Measurements from ENCODE around the gene NEDD4L. TPM values are rescaled to one million over a fixed set of nuclear protein-coding genes. Genes with fewer than 3 reads are reported as not detected.

Gene NEDD4L
- total and polyA plus RNA-seq, 7 donors = 14.8 to 28.0 (median 19.6) TPM

DNA sequence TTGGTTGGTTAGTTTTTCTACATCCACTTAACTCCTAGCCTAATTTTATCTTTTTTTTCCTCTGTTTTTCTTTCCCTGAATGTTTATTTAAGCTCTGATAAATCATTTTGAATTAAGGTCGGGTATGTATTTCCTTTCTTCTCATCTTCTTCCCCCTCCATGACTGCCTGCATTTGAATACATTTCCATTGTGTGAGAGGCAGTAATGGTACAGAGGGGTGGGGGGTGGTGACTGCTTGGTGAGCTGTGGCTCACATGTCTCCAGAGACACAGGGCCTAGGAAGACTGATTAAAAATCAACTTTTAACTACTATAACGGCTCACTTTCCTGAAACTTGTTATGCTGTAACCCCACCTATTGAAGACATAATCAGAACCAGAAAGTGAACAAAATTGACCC, 58.0 kb downstream of the NEDD4L start:
- no peaks in the 10 kb centered on the region for H3K9me3 ChIP-seq
- no peak for DNase-seq
- 54 to 66% (median 60%) methylated on average over 2 of the region's 2 CpGs for WGBS, 3 donors
- H3K4me3 ChIP-seq = no peak overlapping the region
- no peaks in the 10 kb centered on the region for H3K4me1 ChIP-seq
- intact Hi-C loops (cut with DNase I) = no loop called here
- TF ChIP-seq, protein P1, sequence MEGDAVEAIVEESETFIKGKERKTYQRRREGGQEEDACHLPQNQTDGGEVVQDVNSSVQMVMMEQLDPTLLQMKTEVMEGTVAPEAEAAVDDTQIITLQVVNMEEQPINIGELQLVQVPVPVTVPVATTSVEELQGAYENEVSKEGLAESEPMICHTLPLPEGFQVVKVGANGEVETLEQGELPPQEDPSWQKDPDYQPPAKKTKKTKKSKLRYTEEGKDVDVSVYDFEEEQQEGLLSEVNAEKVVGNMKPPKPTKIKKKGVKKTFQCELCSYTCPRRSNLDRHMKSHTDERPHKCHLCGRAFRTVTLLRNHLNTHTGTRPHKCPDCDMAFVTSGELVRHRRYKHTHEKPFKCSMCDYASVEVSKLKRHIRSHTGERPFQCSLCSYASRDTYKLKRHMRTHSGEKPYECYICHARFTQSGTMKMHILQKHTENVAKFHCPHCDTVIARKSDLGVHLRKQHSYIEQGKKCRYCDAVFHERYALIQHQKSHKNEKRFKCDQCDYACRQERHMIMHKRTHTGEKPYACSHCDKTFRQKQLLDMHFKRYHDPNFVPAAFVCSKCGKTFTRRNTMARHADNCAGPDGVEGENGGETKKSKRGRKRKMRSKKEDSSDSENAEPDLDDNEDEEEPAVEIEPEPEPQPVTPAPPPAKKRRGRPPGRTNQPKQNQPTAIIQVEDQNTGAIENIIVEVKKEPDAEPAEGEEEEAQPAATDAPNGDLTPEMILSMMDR (IDR thresholded peaks at IDR 0.05) = no peak
- no peak overlapping the region for H3K27ac ChIP-seq
- no peaks in the 10 kb centered on the region for H3K36me3 ChIP-seq (ENCODE audit: insufficient read depth in 1 of 2, low read depth in 1 of 2)
- no peak for ATAC-seq
- H3K27me3 ChIP-seq (ENCODE audit: insufficient read depth in 3 of 3, low read length in 2 of 3) = no peaks in the 10 kb centered on the region

DNA sequence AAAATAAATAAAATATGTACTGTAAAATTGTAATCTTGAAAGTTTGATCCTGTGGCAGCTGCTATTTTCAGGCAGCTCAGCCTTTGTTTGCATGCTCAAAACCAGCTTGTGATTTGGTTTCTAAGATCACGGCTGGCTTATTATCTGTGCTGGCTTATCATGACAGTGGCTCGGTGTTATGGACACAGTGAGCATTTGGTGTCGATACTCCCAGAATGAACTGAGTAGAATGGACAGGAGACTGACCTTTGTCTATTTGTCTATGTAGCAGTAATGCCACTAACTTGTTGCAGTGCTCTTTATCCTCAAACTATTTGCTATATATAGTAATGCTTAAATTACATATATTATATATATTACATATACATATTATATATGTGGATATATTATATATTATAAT, 58.8 kb downstream of the NEDD4L start:
- ATAC-seq = no peak
- TF ChIP-seq, protein P1 (IDR thresholded peaks at IDR 0.05) = no peak
- Histone ChIP-seq H3K36me3 (ENCODE audit: insufficient read depth in 1 of 2, low read depth in 1 of 2) (no peaks in the 10 kb centered on the region), H3K4me1 (no peaks in the 10 kb centered on the region), H3K27me3 (ENCODE audit: insufficient read depth in 3 of 3, low read length in 2 of 3) (no peaks in the 10 kb centered on the region), H3K4me3 (no peak overlapping the region), H3K9me3 (no peaks in the 10 kb centered on the region), H3K27ac (no peak overlapping the region)
- intact Hi-C loops (cut with DNase I) = no loop called here
- DNase-seq = no peak
- 49 to 56% (median 54%) methylated on average over 3 of the region's 3 CpGs for WGBS, 3 donors

DNA sequence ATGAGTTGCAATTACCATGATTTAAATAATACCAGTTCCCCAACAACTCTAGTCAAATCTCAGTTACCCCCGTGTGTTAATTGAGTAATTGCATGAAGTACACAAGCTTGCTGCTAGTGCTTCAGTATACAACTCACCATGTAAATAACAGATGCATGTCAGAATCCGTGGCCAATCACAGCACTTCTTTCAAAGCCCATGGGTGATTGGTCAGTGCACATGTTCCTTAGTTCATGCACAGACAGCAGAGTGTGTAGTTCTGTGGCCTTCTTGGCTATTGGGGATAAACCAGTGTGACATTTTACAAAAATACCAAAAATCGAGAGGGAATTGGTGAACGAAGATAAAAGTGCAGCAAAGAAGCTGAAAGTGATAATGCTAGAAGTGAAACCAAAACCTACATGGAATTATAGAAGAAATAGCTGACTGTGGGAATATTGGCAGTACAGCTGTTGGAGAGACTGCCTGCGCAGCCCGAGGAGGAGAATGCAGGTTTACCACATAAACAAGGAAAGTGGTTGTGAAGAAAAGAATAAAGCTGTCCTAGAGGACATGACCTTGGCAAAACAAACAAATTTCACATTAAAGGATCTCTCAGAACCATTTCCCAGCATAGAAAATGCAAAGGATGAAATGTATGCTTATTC, 59.4 kb downstream of the NEDD4L start:
- Histone ChIP-seq H3K27me3 (ENCODE audit: insufficient read depth in 3 of 3, low read length in 2 of 3) (no peaks in the 10 kb centered on the region), H3K9me3 (no peaks in the 10 kb centered on the region), H3K4me1 (no peaks in the 10 kb centered on the region), H3K27ac (no peak overlapping the region), H3K4me3 (no peak overlapping the region), H3K36me3 (ENCODE audit: insufficient read depth in 1 of 2, low read depth in 1 of 2) (no peaks in the 10 kb centered on the region)
- TF ChIP-seq, protein P1 (IDR thresholded peaks at IDR 0.05) = no peak
- intact Hi-C loops (cut with DNase I) = no loop called here
- 47 to 52% (median 49%) methylated on average over 6 of the region's 6 CpGs for WGBS, 3 donors
- no peak for DNase-seq
- ATAC-seq = no peak

DNA sequence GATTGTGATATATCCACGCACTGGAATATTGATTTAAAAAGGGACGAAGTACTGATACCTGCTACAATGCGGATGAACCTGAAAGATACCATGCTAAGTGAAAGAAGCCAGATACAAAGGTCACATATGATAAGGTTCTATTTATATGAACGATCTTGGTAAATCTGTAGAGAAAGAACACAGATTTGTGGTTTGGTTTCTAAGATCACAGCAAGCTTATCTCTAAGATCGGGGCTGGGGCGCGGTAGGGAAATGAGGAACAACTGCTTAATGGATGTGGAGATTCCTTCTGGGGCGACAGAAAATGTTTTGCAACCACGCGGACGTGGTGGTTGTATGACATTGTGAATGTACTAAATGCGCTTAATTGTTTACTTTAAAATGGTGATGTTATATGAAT, 60.1 kb downstream of the NEDD4L start:
- no peak overlapping the region for H3K27ac ChIP-seq
- H3K27me3 ChIP-seq (ENCODE audit: insufficient read depth in 3 of 3, low read length in 2 of 3) = no peaks in the 10 kb centered on the region
- TF ChIP-seq, protein P1 (IDR thresholded peaks at IDR 0.05) = no peak
- 86 to 91% (median 89%) methylated on average over 12 of the region's 12 CpGs for WGBS, 3 donors
- no peak for DNase-seq
- intact Hi-C loops (cut with DNase I) = no loop called here
- no peaks in the 10 kb centered on the region for H3K4me1 ChIP-seq
- ATAC-seq = no peak
- H3K36me3 ChIP-seq (ENCODE audit: insufficient read depth in 1 of 2, low read depth in 1 of 2) = no peaks in the 10 kb centered on the region
- no peak overlapping the region for H3K4me3 ChIP-seq
- H3K9me3 ChIP-seq = no peaks in the 10 kb centered on the region

Measured in psoas muscle (tissue), 8 donors.